D721Med (cell line): Measurements from ENCODE around the gene EPB41L2.

Source experiments
- DNase-seq: peaks from one replicate; pipeline ENCODE4 v3.0.0; 2011; ENCODE audit warnings: low spot score; ENCODE audit not compliant: insufficient read length
- FAIRE-seq: peaks from 2 replicates; lab custom pipeline; 2011; peaks lifted over from hg19 to GRCh38; lab: Jason Lieb, UNC
- TF ChIP-seq, protein P1 (sequence below): IDR thresholded peaks from 2 replicates; pipeline ENCODE4 v1.5.1; 2012; ENCODE audit warnings: mild to moderate bottlenecking, control low read depth; ENCODE audit not compliant: insufficient read depth; ENCODE audit errors: missing control alignments

Gene EPB41L2

DNA sequence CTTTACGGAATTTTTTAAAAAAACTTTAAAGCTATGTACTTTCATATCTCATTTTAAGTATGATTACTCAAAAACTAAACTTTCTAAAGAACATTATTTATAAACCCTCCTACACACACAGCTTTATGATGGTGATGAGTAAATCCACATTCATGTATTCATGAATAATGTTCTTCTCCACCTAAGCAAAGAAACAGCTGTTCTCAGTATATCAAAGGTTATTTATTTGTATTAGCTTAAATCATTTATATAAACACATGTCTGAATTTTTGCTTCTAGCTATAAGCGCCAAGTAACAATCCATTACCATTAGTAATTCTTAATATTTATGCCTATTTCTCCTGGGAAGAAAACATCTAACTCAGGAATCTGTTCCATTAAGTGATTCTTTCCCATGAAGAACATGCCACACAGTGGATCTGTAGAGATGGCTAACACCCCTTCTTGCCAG is 172.5 kb downstream of the EPB41L2 start:
- DNase-seq (no peak), FAIRE-seq (no peak)
- TF ChIP-seq, protein P1, sequence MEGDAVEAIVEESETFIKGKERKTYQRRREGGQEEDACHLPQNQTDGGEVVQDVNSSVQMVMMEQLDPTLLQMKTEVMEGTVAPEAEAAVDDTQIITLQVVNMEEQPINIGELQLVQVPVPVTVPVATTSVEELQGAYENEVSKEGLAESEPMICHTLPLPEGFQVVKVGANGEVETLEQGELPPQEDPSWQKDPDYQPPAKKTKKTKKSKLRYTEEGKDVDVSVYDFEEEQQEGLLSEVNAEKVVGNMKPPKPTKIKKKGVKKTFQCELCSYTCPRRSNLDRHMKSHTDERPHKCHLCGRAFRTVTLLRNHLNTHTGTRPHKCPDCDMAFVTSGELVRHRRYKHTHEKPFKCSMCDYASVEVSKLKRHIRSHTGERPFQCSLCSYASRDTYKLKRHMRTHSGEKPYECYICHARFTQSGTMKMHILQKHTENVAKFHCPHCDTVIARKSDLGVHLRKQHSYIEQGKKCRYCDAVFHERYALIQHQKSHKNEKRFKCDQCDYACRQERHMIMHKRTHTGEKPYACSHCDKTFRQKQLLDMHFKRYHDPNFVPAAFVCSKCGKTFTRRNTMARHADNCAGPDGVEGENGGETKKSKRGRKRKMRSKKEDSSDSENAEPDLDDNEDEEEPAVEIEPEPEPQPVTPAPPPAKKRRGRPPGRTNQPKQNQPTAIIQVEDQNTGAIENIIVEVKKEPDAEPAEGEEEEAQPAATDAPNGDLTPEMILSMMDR, result no peak

DNA sequence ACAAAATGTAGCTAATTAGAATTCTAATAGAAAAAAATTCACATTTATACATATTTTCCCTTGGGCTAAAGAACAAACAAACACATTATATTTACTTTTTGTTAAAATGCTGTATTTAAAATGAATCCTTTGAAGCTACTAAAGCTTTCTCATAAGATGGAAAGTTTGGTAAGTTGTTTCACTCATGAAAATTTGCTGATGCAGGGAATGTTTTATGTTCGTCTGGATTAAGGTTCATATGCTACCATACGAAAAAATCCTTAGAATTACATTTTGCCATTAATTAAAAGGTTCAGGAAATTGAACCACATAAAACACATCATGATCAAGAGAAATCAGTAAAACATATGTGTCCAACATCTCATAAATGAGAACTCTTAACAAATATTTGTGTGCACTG is 173.6 kb downstream of the EPB41L2 start:
- DNase-seq, result no peak
- no peak for FAIRE-seq
- TF ChIP-seq, protein P1, result no peak

DNA sequence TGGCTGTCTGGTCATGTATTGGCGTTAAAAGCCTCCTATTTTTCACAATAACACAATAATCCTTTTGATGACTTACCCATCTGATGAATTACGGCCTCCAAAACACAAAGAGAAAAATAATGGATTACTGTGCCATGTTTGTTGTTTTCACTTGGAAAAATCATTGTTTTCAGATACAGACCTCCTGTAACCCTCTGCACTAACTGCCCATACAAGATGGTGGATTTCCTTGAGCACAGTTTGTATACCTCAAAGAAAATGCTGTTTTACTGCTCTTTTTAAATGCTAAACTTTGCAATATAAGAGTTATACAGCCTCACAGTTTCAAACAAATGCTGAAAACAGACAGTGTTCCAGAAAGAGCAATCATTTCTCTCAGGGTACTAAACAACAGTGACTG is 174.8 kb downstream of the EPB41L2 start:
- TF ChIP-seq, protein P1, result no peak
- FAIRE-seq (no peak), DNase-seq (no peak)

DNA sequence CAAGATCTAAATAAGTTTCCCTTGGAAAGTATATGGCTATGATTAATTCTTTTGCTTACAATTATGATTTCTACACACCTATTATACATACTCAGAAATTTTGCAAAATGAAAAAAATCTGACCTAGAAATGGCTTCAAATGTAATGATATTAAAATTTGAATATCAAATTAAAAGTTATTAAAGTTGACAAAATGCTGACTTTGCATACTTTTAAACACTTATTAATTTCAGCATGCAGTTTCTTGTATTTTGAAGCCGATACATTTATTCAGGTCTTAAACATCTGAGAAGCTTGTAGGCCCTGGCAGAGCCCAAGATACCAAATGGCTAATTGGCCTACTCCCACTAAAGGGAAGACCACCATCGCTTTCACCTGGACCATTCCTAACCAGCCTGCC is 176.1 kb downstream of the EPB41L2 start:
- TF ChIP-seq, protein P1, result no peak
- FAIRE-seq (no peak), DNase-seq (no peak)

DNA sequence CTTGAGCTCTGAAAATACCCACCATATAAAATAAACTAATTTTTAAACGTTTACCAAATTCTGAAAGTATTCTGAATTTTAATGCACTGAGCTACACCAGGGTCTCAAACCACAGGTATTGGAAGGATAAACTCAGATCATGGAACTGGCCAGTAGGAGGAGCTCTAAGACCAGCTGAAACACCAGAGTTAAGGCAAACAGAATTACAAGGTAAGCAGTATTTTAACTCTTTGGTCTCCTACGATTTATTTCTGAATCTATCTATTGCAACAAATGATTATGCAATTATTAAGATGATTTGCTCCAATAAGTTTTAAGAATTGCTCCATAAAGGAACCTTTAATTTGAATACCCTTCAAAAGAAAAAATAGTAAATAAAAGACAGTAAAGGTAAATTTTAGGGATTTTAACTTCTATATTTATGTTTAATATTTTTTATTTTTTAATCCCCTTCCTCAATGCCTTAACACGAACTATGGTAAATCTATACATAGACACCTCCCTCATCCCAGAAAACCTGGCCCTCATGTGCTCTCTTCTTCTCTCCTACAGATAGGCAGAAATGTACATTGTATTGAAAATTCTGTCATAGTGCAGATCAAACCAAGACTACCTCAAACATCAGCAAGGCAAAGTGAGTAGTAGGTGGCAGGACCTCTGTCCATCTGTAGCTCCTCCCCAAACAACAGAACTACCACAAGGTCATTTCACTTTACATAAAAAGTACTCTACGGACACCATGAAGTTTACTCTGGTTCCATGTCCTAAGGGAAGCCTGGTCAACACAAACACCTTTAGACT is 177.5 kb downstream of the EPB41L2 start:
- peak; percentile 80 for FAIRE-seq
- TF ChIP-seq, protein P1, result peak; percentile 97
- no peak for DNase-seq

DNA sequence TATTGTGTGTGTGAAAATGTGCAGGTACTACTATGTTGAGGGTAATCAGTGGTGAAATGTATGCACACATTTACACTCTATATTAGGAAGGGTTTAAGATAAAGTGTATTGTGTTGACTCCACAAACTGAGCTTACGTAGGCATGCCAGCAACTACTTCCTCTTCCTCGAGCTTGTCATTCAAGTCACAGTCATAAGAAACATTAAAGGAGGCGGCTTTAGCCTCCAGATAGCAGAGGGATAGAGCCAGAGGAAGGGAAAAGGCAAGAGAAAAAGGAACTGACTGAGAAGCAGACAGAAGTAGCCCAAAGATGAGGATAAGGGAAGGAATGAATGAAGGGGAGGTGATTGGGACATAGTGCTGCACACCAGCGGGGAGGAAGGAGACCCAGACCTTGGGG is 180.7 kb downstream of the EPB41L2 start:
- FAIRE-seq (no peak), DNase-seq (no peak)
- TF ChIP-seq, protein P1, result no peak

DNA sequence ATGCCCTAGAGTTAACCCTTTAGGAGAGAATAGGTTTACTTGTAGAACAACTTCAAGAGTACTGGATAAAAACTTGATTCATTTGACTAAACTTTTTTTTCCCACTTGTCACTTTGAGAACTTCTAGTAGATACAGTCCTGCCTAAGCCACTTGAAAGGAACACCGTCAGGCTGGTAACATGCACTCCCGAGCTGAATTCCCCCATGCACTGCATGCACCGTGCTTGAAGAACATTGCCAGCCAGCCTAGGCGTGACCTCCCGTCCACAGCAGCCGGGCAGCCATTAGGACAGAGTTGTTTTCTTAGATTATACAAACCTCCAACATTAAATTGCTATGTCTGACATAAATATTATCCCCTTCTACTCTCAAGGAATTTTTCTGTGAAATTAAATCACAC is 183.2 kb downstream of the EPB41L2 start:
- TF ChIP-seq, protein P1, result no peak
- DNase-seq, result no peak
- FAIRE-seq, result no peak
